Raji (cell line): ENCODE results near the gene ZMYND8.

Experiments used
- POLR2A ChIP-seq: IDR thresholded peaks from 2 replicates; pipeline ENCODE4 v1.6.1; 2011; ENCODE audit warnings: low read depth, low read length, control low read depth; ENCODE audit not compliant: insufficient read depth

ZMYND8 gene

DNA sequence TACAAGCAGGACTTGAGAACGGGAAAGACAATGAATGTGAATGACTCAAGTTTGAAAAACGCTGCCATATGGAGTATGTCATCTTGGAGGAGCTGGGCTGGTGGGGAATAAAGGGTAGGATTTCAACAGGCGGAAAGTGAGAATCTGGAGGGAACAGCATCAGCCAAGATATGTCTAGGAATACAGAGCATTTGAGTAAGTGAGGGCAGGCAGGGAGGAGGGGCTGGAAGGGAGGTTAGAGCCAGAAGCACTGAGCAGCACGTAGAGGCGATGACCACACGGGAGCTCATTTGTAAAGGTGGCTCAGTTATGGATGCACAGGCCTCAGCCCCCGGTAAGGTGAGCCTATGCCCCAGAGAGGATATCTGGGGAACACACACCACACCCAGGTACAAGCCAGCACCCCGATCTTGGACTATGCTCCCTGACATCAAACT, 115.1 kb downstream of the ZMYND8 start:
- no peak for TF ChIP-seq POLR2A

DNA sequence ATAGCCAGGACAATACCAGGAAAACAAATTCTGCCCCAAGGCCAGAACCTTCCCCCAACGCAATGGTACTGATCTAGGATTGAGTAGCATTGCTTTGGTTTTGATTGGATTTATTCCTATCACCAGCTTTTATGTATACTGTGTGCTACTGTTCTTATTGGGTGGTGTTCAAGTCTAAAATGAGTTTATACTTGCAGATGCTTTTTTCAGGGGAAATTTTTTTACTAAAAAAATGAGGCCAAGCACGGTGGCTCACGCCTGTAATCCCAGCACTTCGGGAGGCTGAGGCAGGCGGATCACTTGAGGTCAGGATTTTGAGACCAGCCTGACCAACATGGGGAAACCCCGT, 116.8 kb downstream of the ZMYND8 start:
- no peak for TF ChIP-seq POLR2A

DNA sequence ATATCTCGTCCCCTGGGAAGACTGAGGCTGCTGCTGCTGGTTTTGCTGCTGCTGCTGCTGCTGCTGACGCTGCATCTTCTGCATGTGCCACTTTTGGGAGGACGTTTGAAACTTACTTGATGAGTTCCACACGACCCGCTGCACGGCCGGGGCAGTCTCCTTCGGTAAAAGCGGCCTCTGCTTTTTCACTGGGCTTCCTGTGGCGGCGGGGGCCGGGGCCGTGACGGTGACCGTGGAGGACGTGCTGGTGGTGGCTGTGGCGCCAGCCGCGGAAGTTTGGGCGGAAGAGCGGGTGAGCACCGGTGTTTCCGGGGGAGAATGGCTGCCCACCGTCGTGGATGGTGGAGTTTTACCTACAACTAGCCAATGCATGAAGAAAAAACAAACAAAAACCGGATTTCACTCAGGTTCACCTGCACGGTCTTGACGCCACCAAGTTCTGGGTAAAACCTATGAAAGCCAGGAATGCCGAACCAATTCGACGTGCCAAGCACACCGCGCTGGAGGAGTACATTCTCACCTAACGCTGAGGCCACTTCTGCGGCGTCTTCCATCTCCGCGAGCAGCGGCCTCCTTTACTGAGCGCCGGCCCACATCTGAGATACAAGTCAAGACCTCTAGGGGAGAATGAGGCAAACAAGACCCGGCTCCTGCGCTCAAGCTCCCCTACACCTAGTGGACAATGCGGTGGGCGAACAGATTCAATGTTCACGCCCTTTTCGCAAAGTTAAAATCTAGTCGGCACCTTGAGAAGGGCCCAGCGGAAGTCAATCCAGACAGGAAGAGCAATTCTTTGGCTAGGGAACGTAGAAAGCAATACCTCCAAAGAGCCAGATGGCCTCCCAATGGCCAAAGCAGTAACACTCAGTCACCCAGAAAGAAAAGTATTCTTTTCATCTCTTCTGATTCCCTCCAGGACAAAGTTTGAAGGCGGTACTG, 117.5 kb downstream of the ZMYND8 start:
- no peak for TF ChIP-seq POLR2A

DNA sequence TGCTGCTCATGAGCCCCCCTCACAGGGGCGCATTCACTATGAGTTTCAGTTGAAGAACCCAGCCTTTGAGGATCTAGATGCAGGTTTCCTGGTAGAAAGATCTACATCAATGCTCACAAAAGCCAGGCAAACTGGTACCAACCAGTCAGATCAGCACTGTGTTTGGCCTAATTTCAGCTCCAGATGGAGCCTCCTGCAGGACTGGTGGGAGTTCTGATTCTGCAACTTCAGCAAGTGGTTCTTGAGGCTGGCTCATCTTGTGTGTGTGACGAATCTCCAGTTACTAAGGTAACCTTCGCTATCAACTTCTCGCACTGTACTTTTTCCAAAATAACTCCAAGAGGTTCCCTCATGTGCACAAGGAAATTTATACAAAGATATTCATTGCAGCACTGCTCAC, 118.8 kb downstream of the ZMYND8 start:
- no peak for TF ChIP-seq POLR2A

DNA sequence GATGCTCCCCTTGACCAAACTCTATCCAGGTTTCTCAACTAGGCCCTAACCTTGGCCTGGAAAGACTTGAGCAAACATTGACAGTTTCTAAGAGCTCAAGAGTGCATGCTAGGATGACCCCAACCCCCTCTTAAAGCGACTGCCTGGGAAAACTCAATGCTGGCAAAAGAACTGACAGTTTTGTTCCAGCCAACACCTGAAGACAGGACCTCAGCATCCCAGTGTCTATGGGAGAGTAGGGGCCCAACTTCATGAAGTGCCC, 119.9 kb downstream of the ZMYND8 start:
- no peak for TF ChIP-seq POLR2A

DNA sequence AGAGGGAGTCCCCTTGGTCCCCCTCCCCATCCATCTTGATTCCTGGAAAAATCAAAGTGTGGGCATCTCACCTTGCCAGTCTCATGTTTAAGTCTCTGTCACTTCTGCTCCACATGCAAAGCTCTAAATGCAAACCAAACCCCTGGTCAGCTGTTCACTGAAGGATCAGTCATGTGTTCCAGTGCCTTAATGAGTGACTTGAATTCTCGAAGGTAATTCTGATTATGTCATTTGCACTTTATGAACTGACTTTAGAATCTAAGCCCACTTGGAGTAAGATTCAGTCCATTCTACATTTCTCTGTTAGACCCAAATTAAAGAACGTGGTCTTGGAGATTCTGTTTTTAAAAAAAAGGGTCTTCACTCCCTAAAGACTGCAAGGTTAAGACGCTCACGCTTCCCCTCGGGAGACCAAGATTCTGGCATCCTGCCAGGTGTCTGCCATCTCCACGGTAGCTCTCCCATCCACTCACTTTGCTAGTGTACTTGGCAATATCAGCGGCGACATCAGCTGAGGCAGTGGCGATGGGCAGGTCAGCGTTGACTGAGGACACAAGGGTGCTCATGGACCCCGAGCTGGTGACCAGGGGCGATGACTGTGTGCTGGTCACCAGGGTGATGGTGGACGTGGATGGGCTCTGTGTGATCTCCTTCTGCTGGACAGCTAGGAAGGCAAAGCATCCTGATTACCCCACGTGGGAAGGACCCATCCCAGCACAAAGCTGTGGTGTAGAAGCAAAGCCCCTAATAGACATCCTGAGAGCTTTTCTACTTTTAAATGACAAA, 120.5 kb downstream of the ZMYND8 start:
- TF ChIP-seq POLR2A: no peak

DNA sequence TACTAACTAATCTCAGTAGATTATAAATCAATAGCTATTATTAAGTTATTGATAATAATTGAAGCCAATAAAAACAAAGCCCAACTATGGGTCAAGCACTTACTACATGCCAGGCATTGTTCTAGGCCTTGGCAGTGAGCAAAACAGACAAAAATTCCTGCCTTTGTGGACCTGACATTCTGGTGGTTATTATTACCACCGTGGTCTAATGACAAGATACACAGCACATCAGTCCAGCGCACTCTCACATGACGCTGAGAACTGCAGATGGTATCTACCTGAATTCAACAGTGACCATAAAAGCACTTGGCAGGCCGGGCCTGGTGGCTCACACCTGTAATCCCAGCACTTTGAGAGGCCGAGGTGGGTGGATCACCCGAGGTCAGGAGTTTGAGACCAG, 121.4 kb downstream of the ZMYND8 start:
- no peak for TF ChIP-seq POLR2A

DNA sequence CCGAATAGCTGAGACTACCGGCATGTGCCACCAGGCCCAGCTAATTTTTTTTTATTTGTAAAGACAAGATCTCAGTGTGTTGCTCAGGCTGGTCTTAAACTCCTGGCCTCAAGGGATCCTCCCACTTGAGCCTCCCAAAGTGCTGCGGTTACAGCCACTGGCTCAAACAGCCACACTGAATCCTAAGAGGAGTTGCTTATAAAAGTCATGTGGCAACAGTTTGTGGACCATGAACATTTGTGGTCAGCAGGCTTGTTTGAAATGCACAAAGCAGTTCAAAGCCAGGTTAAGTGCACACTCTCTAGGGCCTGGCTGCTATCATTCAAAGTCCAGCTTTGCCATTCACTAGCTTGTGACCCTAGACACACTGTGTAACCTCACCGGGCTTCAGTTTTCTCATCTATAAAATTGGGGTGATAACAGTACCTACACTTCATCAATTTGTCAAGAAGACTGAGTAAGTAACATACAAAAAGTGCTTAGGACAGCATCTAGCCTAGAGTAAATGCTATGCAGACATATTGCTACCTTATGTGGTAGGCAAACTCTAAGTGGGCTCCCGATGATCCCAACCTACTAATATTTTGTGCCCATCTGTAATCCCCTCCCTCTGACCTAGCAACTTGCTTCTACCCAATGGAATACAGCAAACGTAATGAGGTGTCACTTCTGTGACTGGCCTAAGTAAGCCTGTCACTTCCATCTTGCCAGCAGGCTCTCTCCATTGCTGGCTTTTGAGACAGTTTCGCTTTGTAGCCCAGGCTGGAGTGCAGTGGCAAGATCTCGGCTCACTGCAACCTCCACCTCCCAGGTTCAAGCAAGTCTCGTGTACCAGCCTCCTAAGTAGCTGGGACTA, 122.9 kb downstream of the ZMYND8 start:
- no peak for TF ChIP-seq POLR2A

DNA sequence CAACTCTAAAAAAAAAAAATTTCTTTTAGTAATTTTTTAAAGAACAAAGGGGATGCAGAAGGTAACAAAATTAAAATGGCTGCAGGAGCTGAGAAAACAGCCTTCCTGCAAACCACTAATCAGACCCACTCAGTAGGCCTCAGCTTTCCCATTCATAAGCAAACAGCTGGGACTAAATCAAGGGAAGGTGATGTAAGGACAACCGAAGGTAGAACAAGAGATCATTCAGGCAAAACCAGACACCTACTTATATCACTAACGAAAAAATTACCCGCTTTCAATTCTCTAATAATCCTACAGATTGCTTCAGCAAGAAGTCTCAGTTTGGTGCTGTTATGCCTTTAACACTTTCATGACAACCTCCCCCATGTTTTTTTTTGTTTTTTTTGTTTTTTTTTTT, 124.0 kb downstream of the ZMYND8 start:
- no peak for TF ChIP-seq POLR2A

DNA sequence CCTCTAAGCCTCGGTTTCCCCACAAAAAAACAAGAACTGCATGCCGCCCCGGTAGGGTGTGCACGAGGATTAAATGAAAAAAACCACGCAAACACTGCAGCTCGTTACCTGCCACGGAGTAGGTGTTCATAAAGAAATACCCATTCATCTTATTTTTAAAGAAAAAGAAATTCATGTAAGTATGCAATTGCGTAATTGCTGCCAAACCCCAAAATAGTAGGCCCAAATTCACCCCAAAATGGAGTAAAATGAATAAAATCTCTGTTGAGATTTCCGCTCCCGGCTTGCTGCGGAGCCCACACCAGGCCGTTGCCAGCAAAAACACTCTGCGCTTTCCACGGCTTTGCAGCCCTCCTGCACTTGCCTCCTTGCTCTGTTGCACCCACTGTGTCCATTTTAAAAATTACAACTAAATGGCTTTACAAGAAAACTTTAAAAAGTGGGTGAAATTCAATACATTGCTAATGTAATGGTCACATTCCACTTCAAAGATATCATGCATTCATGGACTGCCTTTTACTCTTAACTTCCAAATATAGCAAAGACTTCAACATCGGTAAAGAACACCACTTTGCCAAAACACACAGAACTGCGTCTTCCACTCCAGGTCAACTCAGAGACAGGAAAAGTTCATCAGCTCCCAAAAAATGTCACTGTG, 125.0 kb downstream of the ZMYND8 start:
- TF ChIP-seq POLR2A: no peak

DNA sequence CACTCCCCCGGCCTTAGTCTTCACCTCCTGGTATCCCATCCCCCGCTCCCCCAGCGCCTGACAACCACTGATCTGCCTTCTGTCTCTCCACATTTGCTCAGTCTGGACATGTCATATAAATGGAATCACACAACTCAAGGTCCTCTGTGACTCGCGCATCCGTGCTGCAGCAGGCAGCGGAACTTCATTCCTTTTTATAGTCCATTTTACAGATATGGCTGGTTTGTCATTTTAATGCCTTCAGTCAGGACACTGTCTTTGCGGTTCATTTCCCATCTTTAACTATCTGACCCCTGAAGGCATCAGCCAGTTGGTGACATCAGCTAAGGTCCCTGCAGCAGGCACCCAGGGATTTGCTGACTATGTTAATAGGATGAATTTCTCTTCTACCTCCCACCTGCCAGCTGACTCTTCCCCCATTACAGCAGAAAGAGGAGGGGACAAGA, 125.7 kb downstream of the ZMYND8 start:
- no peak for TF ChIP-seq POLR2A

DNA sequence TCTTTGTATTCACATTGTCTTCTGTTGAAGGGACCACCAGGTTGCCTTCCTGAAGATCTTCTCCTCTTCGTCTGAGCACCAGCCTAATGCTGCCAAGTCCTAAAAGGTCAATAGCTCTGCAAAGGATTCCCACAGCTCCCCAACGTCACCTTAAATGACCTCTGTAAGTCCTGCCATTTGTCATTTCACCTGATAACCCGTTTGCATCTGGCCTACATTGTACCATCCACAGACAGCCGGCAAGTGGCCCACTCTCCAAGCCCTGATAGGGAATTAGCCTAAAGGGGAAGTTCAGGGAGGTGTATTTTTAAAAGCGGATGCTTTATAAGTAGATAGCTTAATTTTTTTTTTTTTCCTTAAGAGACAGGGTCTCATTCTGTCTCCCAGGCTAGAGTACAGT, 127.8 kb downstream of the ZMYND8 start:
- no peak for TF ChIP-seq POLR2A

DNA sequence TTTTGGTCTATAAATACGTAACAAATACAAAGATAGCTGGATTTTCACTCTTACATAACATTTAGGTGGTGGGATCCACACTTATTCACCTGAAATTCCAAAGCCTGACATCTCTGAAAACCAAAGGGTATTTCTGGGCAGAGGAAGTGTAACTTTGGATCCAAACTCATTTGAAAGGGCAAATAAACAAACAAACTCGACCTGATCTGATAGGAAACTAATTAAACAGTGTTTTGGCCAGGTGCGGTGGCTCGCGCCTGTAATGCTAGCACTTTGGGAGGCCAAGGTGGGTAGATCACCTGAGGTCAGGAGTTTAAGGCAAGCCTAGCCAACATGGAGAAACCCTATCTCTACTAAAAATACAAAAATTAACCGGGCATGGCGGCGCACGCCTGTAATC, 128.9 kb downstream of the ZMYND8 start:
- TF ChIP-seq POLR2A: no peak

DNA sequence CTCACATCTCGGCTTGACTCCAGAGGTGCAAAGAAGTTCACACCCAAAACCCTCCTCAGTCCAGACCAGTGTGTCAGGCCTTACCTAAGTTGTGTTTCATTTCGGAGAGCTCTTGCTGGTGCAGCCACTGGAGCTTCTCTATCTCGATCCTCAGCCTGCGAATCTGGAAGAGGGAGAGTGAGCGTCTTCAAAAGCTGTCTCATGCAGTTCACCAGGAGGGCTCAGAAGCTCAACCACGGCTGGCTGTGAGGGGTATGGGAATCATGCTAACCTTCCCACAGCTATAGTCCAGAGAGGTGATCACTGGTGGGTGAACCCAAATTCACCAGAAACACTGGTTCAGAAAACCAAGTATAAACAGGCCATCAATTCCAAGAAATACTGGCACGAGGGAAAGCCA, 129.4 kb downstream of the ZMYND8 start:
- no peak for TF ChIP-seq POLR2A

DNA sequence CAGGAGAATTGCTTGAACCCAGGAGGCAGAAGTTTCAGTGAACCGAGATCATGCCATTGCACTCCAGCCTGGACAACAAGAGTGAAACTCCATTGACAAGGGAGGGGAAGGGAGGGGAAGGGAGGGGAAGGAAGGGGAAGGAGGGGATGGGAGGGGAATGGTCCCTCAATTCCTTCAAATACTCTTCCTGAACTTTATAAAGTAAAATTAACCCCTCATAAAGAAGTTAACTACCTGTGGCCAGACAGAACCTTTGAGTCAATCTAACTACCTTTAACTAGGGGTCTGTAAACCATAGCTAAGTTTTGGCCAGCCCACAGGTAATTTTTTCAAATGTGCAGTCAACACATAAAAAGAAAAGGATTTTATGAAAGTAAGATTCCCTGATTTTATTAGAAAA, 131.0 kb downstream of the ZMYND8 start:
- TF ChIP-seq POLR2A: no peak

DNA sequence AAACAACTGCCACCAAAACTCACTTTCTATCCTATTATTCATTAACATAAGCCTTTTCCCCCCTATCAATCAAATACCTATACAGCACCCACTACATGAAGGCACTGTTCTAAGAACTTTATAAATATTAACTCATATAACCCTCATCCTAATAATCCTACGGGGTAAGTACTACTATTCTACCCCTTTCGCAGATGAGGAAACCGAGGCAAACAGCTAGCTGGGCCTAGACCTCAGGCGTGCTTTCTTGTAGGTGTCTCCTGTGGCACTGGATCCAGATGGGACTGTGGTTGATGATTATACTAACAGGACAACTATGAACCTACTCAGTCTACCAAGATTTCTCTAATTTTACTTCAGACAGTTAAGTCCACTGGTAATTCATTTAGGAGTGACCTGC, 131.6 kb downstream of the ZMYND8 start:
- no peak for TF ChIP-seq POLR2A
